ENCODE results near the gene KRT74.

The KRT74 gene

DNA sequence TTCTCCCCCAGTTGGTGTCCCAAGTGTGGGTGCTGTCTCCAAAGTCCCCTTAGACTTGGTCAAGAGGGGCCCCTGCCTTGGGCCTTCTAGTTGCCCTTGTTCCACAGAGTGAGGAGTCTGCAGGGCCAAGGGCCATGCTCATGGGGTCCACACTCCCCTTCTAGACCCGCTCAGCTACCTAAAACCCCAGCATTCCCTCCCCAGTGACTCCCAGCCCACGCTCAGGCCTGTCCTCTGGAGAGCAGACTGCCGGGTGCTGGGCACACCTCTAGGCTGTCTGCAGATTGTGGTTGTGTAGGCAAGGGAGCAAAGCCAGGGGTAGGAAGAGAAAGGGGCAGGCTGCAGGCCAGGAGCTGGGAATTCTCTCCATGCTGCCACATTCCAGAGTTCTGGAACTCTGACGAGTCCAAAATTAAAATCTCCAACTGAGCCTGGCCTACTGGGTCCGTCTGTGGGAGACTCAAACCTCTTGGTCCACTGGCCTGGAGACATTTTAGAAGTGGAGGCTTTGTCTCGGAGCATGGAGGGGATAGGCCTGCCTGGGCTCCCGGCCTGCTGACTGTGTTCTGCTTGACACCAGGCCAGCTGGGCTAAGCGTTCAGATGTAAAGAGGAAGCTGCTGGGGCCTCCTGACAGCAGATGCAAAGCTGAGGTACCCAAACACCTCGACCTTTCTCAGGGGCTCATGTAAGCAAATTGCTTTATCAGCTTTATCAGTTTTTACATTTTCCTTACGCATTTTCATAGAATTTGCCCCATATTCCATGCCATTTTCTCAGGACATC is 39.8 kb downstream of the KRT74 start:
- no peak for DNase-seq

DNA sequence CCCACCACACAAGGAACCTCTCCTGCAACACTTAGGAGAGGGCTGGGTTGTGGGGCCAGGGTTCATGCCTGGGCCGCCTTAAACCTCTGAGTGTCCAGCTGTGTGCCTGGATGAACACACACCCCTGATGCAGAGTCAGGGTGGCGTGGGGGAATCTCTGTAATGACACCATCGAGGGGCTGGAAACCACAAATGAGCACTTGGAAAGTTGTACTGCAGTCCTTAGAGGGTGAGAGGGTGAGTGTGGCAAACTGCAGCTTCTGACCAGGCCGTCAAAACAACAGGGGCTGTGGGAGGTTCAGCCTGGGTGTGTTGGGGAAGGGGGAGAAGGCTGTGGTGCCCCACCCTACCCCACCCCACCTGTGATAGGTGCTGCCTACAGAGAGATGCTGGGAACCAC is 41.0 kb downstream of the KRT74 start:
- no peak for DNase-seq

GRCh38 chr12:52531566-52532300 is 41.9 kb downstream of the KRT74 start:
- DNase-seq, result no peak

- no peak for DNase-seq
Measured at GRCh38 chr12:52530905-52531304, 42.7 kb downstream of the KRT74 start.

- DNase-seq, result no peak
Measured at GRCh38 chr12:52530366-52530765, 43.3 kb downstream of the KRT74 start.

- DNase-seq, result no peak
Measured at GRCh38 chr12:52529846-52530245, 43.8 kb downstream of the KRT74 start.

DNA sequence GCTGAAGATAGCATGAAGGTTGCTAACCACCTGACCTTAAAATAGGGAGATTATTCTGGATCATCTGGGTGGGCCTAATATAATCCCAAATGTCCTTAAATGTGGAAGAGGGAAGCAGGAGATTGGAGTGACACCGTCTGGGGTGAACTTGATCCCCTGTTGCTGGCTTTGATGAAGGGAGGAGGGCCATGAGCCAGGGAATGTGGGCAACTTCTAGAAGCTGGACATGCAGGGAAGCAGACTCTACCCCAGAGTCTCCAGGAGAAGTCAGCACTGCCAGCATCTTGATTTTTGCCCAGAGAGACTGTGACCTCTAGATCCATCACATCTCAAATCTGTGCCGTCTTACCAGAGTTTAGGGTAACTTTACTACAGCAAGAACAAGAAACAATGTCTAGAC is 44.2 kb downstream of the KRT74 start:
- DNase-seq, result no peak

DNA sequence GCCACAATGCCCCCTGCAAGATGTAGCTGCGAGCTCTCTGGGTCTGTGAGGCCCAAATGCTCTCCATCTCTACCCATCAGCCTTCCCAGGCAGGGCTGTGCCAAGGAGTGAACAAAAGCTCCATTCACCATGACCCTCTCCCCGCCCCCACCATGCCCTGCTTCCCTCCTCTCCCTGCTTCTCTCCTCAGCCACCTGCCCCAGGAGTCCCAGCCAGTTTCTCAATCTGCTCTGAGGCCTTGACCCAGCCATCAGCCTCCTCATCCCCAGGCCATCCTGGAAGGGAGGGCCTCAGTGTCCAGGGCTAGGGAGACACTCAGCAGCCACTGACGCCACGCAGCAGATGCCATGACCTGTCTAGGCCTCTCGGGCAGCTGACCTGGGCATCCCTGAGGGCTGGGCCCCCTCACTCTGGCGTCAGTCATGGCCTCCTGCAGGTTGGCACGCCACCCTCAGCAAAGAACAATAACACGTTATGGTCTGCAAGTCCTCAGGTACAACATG is 45.0 kb downstream of the KRT74 start:
- no peak for DNase-seq

DNA sequence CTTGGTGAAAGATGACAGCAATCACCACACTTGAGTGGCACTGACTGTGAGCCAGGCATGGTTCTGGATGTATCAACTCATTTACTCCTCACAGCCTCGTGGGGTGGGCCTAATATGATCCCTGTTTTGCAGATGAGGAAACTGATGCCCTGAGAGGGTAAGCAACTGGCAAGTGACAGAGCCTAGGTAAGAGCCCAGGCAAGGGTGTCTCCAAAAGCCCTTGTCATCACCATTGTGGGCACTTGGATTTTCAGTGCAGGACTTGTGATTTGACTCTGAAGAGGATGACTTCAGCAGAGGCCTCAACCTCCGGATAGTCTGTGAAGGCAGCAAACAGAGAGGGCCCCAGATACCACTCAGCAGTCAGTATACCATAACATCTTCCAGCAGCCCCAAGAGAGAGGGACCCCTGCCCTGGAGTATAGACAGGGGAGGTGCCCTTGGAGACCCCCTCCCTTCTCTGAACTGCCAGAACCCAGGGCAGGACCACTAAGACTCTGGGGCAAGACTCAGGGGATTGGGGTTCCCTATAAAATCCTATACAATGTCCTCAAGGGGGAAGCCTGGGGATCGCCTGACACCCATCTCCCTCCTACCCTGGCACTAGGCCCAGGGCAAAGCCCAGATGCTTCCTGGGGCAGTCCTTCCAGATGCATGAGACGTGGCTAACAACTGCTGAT is 46.4 kb downstream of the KRT74 start:
- no peak for DNase-seq

GRCh38 chr12:52526511-52526951 is 47.1 kb downstream of the KRT74 start:
- DNase-seq, result no peak

DNA sequence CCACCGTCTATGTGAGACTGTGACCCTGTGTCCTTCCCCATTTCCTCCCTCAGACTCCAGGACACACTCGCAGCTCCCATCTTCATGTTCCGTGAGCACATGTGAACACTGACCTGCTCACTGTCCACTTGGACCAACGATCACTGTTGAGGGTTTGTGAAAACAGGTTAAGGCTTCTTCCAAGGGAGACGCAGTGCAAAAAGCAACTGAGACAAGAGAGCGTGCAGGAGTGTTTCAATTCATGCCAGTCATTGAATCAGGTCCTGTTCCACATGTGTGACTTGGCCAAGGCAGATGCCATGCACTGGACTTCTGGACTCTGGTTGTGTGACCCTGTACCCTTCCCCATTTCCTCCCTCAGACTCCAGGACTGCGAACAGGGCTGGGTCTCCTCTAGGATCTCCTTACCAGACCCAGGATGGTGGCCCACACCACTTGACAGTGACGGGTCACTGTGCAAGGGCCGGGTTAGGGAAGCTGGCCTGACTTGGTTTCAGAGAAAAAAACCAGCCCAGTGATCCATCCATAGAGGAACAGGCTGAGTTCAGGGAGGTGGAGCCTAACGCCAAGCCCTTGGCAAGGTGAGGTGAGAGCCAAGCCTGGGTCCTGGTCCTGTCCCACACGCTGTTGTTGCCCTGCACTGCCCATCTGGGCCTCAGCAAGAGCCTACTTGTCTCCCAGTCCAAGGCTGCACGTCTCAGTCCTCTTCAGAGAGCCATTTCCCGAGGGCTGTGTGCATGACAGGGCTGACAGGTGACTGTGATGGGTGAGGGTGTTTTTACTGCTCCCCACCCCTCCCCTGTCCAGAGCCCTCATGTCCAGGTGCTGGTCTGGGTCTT is 47.8 kb downstream of the KRT74 start:
- DNase-seq, result no peak

GRCh38 chr12:52524898-52525591 is 48.6 kb downstream of the KRT74 start:
- DNase-seq, result no peak

GRCh38 chr12:52524241-52524897 is 49.3 kb downstream of the KRT74 start:
- no peak for DNase-seq

- no peak for DNase-seq
Measured at GRCh38 chr12:52523824-52524223, 49.8 kb downstream of the KRT74 start.

DNA sequence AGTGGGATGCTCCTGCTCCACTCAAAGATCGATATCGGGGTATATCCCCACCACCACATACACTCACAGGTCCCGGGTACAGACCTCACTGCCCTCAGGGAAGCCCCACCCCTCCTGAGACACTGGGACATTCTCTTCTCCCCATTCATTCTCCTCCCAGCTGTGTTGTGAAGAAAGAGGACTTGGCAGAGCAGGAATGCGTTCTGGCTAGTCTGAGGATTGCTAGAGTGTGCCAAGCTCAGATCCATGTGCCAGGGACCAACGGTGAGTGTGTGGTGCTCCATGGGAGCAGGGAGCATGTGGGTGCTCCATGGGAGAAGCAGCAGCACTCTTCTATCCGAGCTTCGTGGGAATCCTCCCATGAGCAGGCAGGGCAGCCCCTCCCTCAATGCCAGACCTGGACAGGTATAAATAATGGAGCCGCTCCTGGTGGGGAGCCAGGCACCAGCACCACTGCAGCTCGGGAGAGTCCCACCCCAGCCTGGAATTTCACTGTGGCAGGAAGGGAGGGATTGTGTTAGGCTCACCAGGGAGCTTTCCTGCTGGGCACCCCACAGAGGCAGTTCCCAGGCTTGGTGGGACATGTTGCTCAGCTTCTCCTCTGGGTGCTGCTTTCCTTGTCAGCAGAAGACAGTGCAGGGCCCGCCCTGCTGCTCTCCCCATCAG is 51.2 kb downstream of the KRT74 start:
- no peak for DNase-seq

DNA sequence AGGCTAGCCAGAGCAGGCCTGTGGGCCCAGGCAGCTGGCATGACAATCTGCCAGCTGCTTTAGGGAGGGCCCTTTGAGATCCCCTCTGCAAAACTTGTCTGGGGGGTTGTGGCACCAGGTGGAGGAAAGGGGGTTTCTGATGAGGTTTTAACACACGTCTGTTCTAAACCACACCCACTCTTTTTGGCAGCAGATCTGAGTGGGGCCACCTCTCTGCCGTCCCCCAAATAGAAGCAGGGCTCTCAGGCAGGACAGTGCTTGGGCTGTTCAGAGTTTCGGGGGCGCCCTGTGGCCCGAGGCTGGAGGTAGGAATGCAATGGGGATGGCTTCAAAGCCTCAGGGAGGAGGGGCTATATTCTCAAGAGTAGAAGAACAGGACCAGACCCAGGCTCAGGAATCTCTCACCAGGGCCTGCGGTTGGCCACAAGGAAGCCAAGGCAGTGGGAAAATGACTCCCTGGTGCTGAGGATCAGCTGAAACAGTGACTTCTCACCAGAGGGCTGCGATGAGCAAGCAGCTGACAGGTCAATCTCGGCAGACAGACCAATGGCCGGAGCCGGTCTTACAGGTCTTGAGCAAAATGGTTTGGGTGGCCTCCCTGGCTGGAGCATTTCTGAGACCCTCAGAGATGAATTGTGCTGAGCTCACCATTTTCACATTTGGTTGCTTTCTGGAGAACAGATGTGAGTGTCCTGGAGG is 51.9 kb downstream of the KRT74 start:
- DNase-seq, result no peak

DNA sequence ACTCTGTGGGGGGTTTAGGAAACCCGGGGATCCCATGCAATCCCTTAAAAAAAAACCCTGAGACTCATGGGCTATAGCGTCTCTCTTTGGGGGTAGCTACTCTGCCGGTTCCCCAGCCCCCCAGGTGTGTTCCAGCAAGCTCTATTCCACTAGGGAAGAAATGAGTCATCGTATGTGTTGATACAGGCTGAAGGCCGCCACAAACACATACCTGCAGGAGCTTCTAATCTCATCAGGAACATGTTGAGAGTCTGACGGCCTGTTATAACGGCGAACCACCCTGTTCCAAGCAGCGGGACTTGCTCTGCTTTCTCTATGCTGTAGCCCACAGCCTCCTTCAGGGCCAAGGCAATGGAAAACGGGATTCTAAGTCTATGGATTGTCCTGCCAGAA is 52.5 kb downstream of the KRT74 start:
- DNase-seq, result no peak

DNA sequence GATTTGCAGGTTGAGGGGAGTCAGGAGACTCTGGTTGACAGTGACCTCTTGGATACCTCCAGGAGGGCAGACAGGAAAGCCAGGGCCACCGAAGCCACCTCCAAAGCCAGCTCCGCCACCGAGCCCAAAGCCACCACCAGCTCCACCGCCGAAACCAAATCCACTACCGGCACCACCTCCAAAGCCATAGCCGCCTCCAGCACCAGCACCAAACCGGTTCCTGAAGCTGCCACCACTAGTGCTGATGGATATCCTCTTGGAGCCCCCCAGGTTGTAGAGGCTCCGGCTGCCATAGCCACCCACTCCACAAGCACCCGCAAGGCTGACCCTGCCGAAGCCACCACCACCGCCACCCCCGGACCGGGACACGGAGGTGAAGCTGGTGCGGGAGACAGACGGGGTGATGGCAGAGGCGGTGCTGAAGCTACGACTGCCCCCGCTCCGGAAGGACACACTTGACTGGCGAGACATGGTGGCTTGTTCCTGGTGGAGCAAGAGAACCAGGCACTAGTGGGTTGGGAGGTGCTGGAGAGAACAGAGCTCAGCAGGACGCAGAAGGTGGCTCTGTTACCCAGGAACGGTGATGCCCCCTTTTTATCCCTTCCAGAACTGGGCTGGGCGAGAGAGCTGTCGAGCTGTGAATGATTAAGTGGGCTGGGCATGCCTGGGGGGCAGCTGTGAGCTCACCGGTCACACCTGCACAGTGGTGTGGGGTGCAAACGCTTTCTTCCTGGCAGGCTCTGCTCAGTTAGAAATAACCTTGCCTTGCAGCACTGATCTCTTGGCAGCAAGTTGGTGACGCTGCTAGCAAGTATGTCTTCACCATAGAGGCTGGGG is 53.6 kb downstream of the KRT74 start, which contains the start of gene KRT5:
Gene KRT5, minus strand, starts transcription at position 569 of the 837 bp plus-strand sequence. Its CDS starts 98 bp downstream, at position 471.
- DNase-seq, result no peak

GRCh38 chr12:52519387-52519703 is 54.3 kb downstream of the KRT74 start:
- no peak for DNase-seq

Data from NCI-H82 (cell line).